Hepatocyte (in vitro differentiated cells): ENCODE data around the gene GNGT1. TPM values are rescaled to one million over a fixed set of nuclear protein-coding genes. Genes with fewer than 3 reads are reported as not detected.

Source experiments
- DNase-seq: peaks from one replicate; pipeline ENCODE4 v3.0.0-alpha.2; 2016; ENCODE audit warnings: low spot score
- H2AFZ ChIP-seq: fragments of 200-600 bp; sonication (generic); 2 replicates; pipeline ENCODE4 v1.6.0; 2016; ENCODE audit warnings: antibody characterized with exemption, mild to moderate bottlenecking
- H3K27ac ChIP-seq: fragments of 200-600 bp; sonication (generic); 2 replicates; pipeline ENCODE4 v1.5.1; 2016; ENCODE audit warnings: mild to moderate bottlenecking
- H3K27me3 ChIP-seq: fragments of 200-600 bp; sonication (generic); 2 replicates; pipeline ENCODE4 v1.6.1; 2016
- H3K36me3 ChIP-seq: fragments of 200-600 bp; sonication (generic); replicated peaks from 2 replicates; pipeline ENCODE4 v1.5.1; 2016; ENCODE audit warnings: low read depth; ENCODE audit not compliant: insufficient read depth
- H3K4me1 ChIP-seq: fragments of 200-600 bp; sonication (generic); 2 replicates; pipeline ENCODE4 v1.5.1; 2016; ENCODE audit warnings: mild to moderate bottlenecking, moderate library complexity; ENCODE audit not compliant: insufficient read depth
- H3K4me2 ChIP-seq: fragments of 200-600 bp; sonication (generic); 2 replicates; pipeline ENCODE4 v1.6.0; 2016
- H3K4me3 ChIP-seq: fragments of 200-600 bp; sonication (generic); 2 replicates; pipeline ENCODE4 v1.5.1; 2016; ENCODE audit warnings: mild to moderate bottlenecking
- H3K79me2 ChIP-seq: fragments of 200-600 bp; sonication (generic); 2 replicates; pipeline ENCODE4 v1.6.0; 2017; ENCODE audit warnings: mild to moderate bottlenecking
- H3K9me2 ChIP-seq: fragments of 200-600 bp; sonication (generic); replicated peaks from 2 replicates; pipeline ENCODE4 v1.6.0; 2017; ENCODE audit warnings: mild to moderate bottlenecking; ENCODE audit not compliant: insufficient read depth
- H3K9me3 ChIP-seq: fragments of 200-600 bp; sonication (generic); 2 replicates; pipeline ENCODE4 v1.5.1; 2016; ENCODE audit warnings: low read depth, mild to moderate bottlenecking
- H4K20me1 ChIP-seq: fragments of 200-600 bp; sonication (generic); 2 replicates; pipeline ENCODE4 v1.6.0; 2016; ENCODE audit warnings: mild to moderate bottlenecking; ENCODE audit not compliant: insufficient read depth, poor library complexity, severe bottlenecking
- CTCF ChIP-seq: fragments of 200-600 bp; sonication (generic); IDR thresholded peaks from 2 replicates; pipeline ENCODE4 v1.5.1; 2016; ENCODE audit warnings: antibody characterized with exemption, mild to moderate bottlenecking; ENCODE audit not compliant: poor library complexity
- EZH2 ChIP-seq: fragments of 200-600 bp; sonication (generic); IDR thresholded peaks from 2 replicates; pipeline ENCODE4 v1.6.1; 2016; ENCODE audit warnings: antibody characterized with exemption, mild to moderate bottlenecking, borderline replicate concordance
- EZH2phosphoT487 ChIP-seq: fragments of 200-600 bp; sonication (generic); IDR thresholded peaks from one replicate; pipeline ENCODE4 v1.6.1; 2018; ENCODE audit warnings: antibody characterized with exemption, mild to moderate bottlenecking, low read depth, moderate library complexity; ENCODE audit not compliant: unreplicated experiment, severe bottlenecking
- WGBS: methylation state at CpG from one replicate; pipeline ENCODE4 v1.1.6; 2016; ENCODE audit warnings: low lambda C conversion rate; ENCODE audit errors: missing lambda C conversion rate; 5-methylcytosine and 5-hydroxymethylcytosine counted together
- polyA plus RNA-seq: library from polyadenylated mRNA; unstranded; fragments of >200 nt; fragmentation: Nextera tagmentation; extraction: Ambion mirVana; gene quantifications from 2 replicates; pipeline ENCODE4 v1.2.1, GENCODE V29; 2016
- total RNA-seq: library from RNA; depleted of rRNA; stranded (reverse); fragments of >200 nt; gene quantifications from 2 replicates; pipeline ENCODE4 v1.2.3, GENCODE V29; 2014

GNGT1 gene
- total and polyA plus RNA-seq, 2 experiments from 2014 or later, result 0.24 TPM; not detected in 1

DNA sequence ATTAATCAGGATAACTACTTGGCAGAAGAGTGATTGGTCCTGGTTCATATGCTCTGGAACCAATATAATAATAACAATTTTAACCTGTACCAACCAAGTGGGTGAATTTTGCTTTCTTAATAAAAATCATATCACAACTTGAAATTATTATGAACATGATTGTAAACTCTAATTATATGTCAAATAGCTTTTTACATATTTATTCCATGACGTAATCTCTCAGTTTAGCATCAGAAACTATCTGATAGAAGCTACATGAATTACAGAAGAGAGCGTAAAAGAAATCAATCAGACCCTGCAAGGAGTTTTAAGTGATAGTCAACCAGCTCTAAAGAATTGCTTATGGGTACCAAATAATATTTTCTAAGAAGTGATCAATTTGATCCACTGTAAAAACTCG, 25.3 kb downstream of the GNGT1 start:
- no peaks in the 10 kb centered on the region for H3K27me3 ChIP-seq
- no peaks in the 10 kb centered on the region for H4K20me1 ChIP-seq
- H3K9me3 ChIP-seq, result no peaks in the 10 kb centered on the region
- H3K9me2 ChIP-seq, result no peaks in the 10 kb centered on the region
- WGBS, result 84% methylated on average over 3 of the region's 3 CpGs
- no peak for TF ChIP-seq CTCF
- TF ChIP-seq EZH2phosphoT487, result no peak
- no peak for TF ChIP-seq EZH2
- no peak overlapping the region for H2AFZ ChIP-seq
- no peaks in the 10 kb centered on the region for H3K4me1 ChIP-seq
- DNase-seq, result no peak
- no peaks in the 10 kb centered on the region for H3K79me2 ChIP-seq
- no peaks in the 10 kb centered on the region for H3K36me3 ChIP-seq
- H3K4me2 ChIP-seq, result no peak overlapping the region
- H3K27ac ChIP-seq, result no peak overlapping the region
- no peak overlapping the region for H3K4me3 ChIP-seq

DNA sequence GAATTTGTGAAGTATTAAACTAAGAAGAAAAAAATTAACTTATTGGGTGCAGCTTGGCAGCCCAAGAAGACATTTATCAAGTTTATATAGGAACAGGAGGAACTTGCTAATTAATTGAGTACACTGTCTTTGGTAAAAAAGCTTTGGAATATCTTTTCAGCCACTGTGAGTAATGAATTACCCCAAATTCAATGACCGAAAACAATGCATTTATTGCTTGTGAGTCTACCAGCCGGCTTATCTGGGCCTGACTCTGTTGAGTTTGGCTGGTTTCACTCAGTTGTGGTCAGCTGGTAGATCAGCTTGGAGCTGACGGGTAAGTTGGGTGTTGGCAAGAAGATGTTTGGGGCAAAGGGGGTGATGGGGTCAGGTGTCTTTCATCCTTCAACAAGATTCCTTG, 26.8 kb downstream of the GNGT1 start:
- no peak overlapping the region for H3K4me2 ChIP-seq
- H4K20me1 ChIP-seq, result no peaks in the 10 kb centered on the region
- no peaks in the 10 kb centered on the region for H3K9me2 ChIP-seq
- DNase-seq, result no peak
- H3K9me3 ChIP-seq, result no peaks in the 10 kb centered on the region
- WGBS, result 85% methylated on average over 3 of the region's 3 CpGs
- TF ChIP-seq CTCF (no peak), EZH2 (no peak), EZH2phosphoT487 (no peak)
- H3K79me2 ChIP-seq, result no peaks in the 10 kb centered on the region
- H3K36me3 ChIP-seq, result no peaks in the 10 kb centered on the region
- H3K4me1 ChIP-seq, result no peaks in the 10 kb centered on the region
- H3K27ac ChIP-seq, result no peak overlapping the region
- no peaks in the 10 kb centered on the region for H3K27me3 ChIP-seq
- H2AFZ ChIP-seq, result no peak overlapping the region
- no peak overlapping the region for H3K4me3 ChIP-seq

GRCh38 chr7:93935102-93935501, 28.7 kb downstream of the GNGT1 start:
- Histone ChIP-seq H4K20me1 (no peaks in the 10 kb centered on the region), H3K27ac (no peak overlapping the region)
- WGBS, result 87% methylated on average over 2 of the region's 2 CpGs

More at GRCh38 chr7:93935102-93935501, 28.7 kb downstream of the GNGT1 start:
- H3K9me3 ChIP-seq, result no peaks in the 10 kb centered on the region
- no peak for DNase-seq
- H3K4me1 ChIP-seq, result no peaks in the 10 kb centered on the region
- no peaks in the 10 kb centered on the region for H3K27me3 ChIP-seq
- no peaks in the 10 kb centered on the region for H3K79me2 ChIP-seq
- H3K4me3 ChIP-seq, result no peak overlapping the region
- H3K4me2 ChIP-seq, result no peak overlapping the region
- H3K36me3 ChIP-seq, result no peaks in the 10 kb centered on the region
- TF ChIP-seq EZH2phosphoT487, result no peak
- TF ChIP-seq EZH2, result no peak
- no peak for TF ChIP-seq CTCF
- no peaks in the 10 kb centered on the region for H3K9me2 ChIP-seq
- no peak overlapping the region for H2AFZ ChIP-seq
